ENCODE results near the gene CCS.

GRCh38 chr11:66625752-66626149 lies 32.8 kb downstream of the CCS start:
- TF ChIP-seq POLR2AphosphoS5 (IDR thresholded peaks at IDR 0.05) (no peak), POLR2A (IDR thresholded peaks at IDR 0.05) (no peak)
